GM23338 (cell line): ENCODE results near the gene GPRC5B. TPM values are rescaled to one million over a fixed set of nuclear protein-coding genes. Genes with fewer than 3 reads are reported as not detected.

Experiments
- ATAC-seq: fragments of 200-7000 bp; cut with Tn5 transposase; 3 replicates; pipeline ENCODE4 v1.9.1; 2020
- DNase-seq: peaks from one replicate; pipeline ENCODE4 v3.0.0-alpha.2; 2015; ENCODE audit warnings: low spot score
- H2AFZ ChIP-seq: fragments of 200-600 bp; sonication (generic); 2 replicates; pipeline ENCODE4 v1.8.0; 2016; ENCODE audit warnings: antibody characterized with exemption, mild to moderate bottlenecking, moderate library complexity
- H3F3A ChIP-seq: fragments of 200-600 bp; sonication (generic); replicated peaks from 2 replicates; pipeline ENCODE4 v1.8.0; 2017; ENCODE audit warnings: antibody characterized with exemption, mixed run types, low read depth
- H3K27ac ChIP-seq: fragments of 200-600 bp; sonication (generic); 2 replicates; pipeline ENCODE4 v1.6.1; 2016; ENCODE audit warnings: low read depth
- H3K27me3 ChIP-seq: fragments of 200-600 bp; sonication (generic); 2 replicates; pipeline ENCODE4 v1.8.0; 2016; ENCODE audit warnings: mild to moderate bottlenecking, mixed run types, moderate library complexity; ENCODE audit not compliant: insufficient read depth
- H3K36me3 ChIP-seq: fragments of 200-600 bp; sonication (generic); 2 replicates; pipeline ENCODE4 v1.8.0; 2016; ENCODE audit warnings: mild to moderate bottlenecking; ENCODE audit not compliant: insufficient read depth
- H3K4me1 ChIP-seq: fragments of 200-600 bp; sonication (generic); 2 replicates; pipeline ENCODE4 v1.8.0; 2016; ENCODE audit warnings: mild to moderate bottlenecking, moderate library complexity; ENCODE audit not compliant: insufficient read depth
- H3K4me2 ChIP-seq: fragments of 200-600 bp; sonication (generic); 2 replicates; pipeline ENCODE4 v1.7.1; 2017; ENCODE audit warnings: mixed run types
- H3K4me3 ChIP-seq: fragments of 200-600 bp; sonication (generic); 2 replicates; pipeline ENCODE4 v1.6.1; 2016; ENCODE audit warnings: mixed run types
- H3K79me2 ChIP-seq: fragments of 200-600 bp; sonication (generic); replicated peaks from 2 replicates; pipeline ENCODE4 v1.8.0; 2017; ENCODE audit warnings: mild to moderate bottlenecking; ENCODE audit not compliant: insufficient read depth
- H3K9me2 ChIP-seq: fragments of 200-600 bp; sonication (generic); 2 replicates; pipeline ENCODE4 v1.8.0; 2017; ENCODE audit not compliant: insufficient read depth
- H4K20me1 ChIP-seq: fragments of 200-600 bp; sonication (generic); replicated peaks from 2 replicates; pipeline ENCODE4 v1.8.0; 2017; ENCODE audit warnings: mild to moderate bottlenecking; ENCODE audit not compliant: insufficient read depth
- H3K27ac Mint-ChIP-seq: 2 replicates; pipeline ENCODE4 v1.8.0; 2020; ENCODE audit warnings: inconsistent platforms, mild to moderate bottlenecking, moderate library complexity, mixed read lengths
- H3K27me3 Mint-ChIP-seq: 3 replicates; pipeline ENCODE4 v1.8.0; 2022; ENCODE audit warnings: low read depth, mild to moderate bottlenecking, moderate library complexity, mixed read lengths, inconsistent platforms; ENCODE audit not compliant: insufficient read depth, poor library complexity
- H3K36me3 Mint-ChIP-seq: 3 replicates; pipeline ENCODE4 v1.8.0; 2021; ENCODE audit warnings: low read depth, mild to moderate bottlenecking, inconsistent platforms, moderate library complexity, mixed read lengths
- H3K4me1 Mint-ChIP-seq: 3 replicates; pipeline ENCODE4 v1.8.0; 2020; ENCODE audit warnings: mild to moderate bottlenecking, inconsistent platforms, mixed read lengths
- H3K4me3 Mint-ChIP-seq: 3 replicates; pipeline ENCODE4 v1.8.0; 2021; ENCODE audit warnings: moderate library complexity, mild to moderate bottlenecking, inconsistent platforms, mixed read lengths
- H3K9me3 Mint-ChIP-seq: 3 replicates; pipeline ENCODE4 v1.8.0; 2020; ENCODE audit warnings: moderate library complexity, mild to moderate bottlenecking, inconsistent platforms, mixed read lengths
- EZH2 ChIP-seq: fragments of 200-600 bp; sonication (generic); IDR thresholded peaks from one replicate; pipeline ENCODE4 v1.8.0; 2017; ENCODE audit warnings: antibody characterized with exemption, mild to moderate bottlenecking, low read depth; ENCODE audit not compliant: unreplicated experiment
- EZH2phosphoT487 ChIP-seq: fragments of 200-600 bp; sonication (generic); IDR thresholded peaks from one replicate; pipeline ENCODE4 v1.8.1; 2018; ENCODE audit warnings: antibody characterized with exemption; ENCODE audit not compliant: unreplicated experiment
- JUNB ChIP-seq: IDR thresholded peaks from one replicate; pipeline ENCODE4 v1.6.1; 2016; ENCODE audit warnings: antibody characterized with exemption; ENCODE audit not compliant: unreplicated experiment
- POLR2AphosphoS5 ChIP-seq: IDR thresholded peaks from 2 replicates; pipeline ENCODE4 v1.6.1; 2016; ENCODE audit warnings: antibody characterized with exemption, low read depth
- STAT1 ChIP-seq: IDR thresholded peaks from one replicate; pipeline ENCODE4 v1.6.1; 2016; ENCODE audit warnings: antibody characterized with exemption; ENCODE audit not compliant: unreplicated experiment
- ZNF331 ChIP-seq: fragments of 250-450 bp; sonication (Bioruptor Pico); IDR thresholded peaks from 2 replicates; pipeline ENCODE4 v1.5.0; 2020; ENCODE audit warnings: low read depth, mild to moderate bottlenecking, moderate library complexity
- polyA plus RNA-seq: library from polyadenylated mRNA; unstranded; fragments of >200 nt; fragmentation: Nextera tagmentation; extraction: Ambion mirVana; gene quantifications from 2 replicates; pipeline ENCODE4 v1.2.1, GENCODE V29; 2016
- total RNA-seq: library from RNA; depleted of rRNA; stranded (reverse); fragments of >200 nt; shearing (Covaris generic); gene quantifications from 2 replicates; pipeline ENCODE4 v1.2.3, GENCODE V29; 2014
- TF ChIP-seq, protein P1 (sequence below), 2 experiments: fragments of 200-600 bp in 1 of 2; sonication (generic) in 1 of 2; conservative IDR thresholded peaks; 2 replicates each; pipeline versions ENCODE4 v1.5.1 to v1.6.1; 2016 to 2017; ENCODE audit warnings: antibody characterized with exemption in 2 of 2, low read depth in 2 of 2, mild to moderate bottlenecking in 2 of 2, moderate library complexity in 1 of 2
- TF ChIP-seq, protein P2 (sequence below): IDR thresholded peaks from 2 replicates; pipeline ENCODE4 v1.6.1; 2016; ENCODE audit warnings: antibody characterized with exemption
- TF ChIP-seq, protein P3 (sequence below): fragments of 250-450 bp; sonication (Bioruptor Pico); IDR thresholded peaks from 2 replicates; pipeline ENCODE4 v1.5.0; 2020; ENCODE audit warnings: mild to moderate bottlenecking, moderate library complexity

Gene GPRC5B
- total and polyA plus RNA-seq, 2 experiments from 2014 or later = 70.9 to 82.5 TPM

DNA sequence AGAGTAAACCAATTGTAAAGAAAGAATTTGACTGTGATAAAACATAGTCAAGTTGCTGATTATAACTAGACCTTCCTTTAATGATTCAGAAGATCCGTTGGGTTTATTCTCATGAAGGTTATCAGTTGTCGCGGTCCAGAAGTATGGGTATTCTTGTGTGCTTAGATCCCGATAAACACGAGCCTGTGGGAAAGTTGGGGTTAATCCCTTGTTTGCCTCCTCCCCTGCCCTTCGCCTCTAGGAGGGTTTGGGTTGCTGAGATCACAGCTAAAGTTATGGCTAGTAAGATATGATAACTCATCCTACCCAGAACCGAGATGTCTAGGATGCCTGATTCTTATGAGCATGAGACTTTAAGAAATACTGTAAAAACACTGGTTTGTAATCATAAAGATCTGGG is 66.8 kb downstream of the GPRC5B start:
- Histone ChIP-seq H2AFZ (no peak overlapping the region), H3K79me2 (no peaks in the 10 kb centered on the region), H3K4me2 (no peak overlapping the region), H3F3A (0 out of 2 replicates have a peak, but pooled peaks cover 2% of the 10 kb centered on the region), H3K36me3 (no peaks in the 10 kb centered on the region), H3K27me3 (no peaks in the 10 kb centered on the region), H4K20me1 (no peaks in the 10 kb centered on the region), H3K27ac (no peak overlapping the region), H3K4me3 (no peak overlapping the region), H3K4me1 (no peaks in the 10 kb centered on the region), H3K9me2 (no peaks in the 10 kb centered on the region)
- H3K4me1 Mint-ChIP-seq = no peaks in the 10 kb centered on the region
- TF ChIP-seq, protein P1, sequence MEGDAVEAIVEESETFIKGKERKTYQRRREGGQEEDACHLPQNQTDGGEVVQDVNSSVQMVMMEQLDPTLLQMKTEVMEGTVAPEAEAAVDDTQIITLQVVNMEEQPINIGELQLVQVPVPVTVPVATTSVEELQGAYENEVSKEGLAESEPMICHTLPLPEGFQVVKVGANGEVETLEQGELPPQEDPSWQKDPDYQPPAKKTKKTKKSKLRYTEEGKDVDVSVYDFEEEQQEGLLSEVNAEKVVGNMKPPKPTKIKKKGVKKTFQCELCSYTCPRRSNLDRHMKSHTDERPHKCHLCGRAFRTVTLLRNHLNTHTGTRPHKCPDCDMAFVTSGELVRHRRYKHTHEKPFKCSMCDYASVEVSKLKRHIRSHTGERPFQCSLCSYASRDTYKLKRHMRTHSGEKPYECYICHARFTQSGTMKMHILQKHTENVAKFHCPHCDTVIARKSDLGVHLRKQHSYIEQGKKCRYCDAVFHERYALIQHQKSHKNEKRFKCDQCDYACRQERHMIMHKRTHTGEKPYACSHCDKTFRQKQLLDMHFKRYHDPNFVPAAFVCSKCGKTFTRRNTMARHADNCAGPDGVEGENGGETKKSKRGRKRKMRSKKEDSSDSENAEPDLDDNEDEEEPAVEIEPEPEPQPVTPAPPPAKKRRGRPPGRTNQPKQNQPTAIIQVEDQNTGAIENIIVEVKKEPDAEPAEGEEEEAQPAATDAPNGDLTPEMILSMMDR (conservative IDR thresholded peaks at IDR 0.05; ENCODE audit: low read depth in 2 of 2) = no peak
- TF ChIP-seq POLR2AphosphoS5 (no peak), ZNF331 (CRISPR knock-in tag) (no peak), EZH2phosphoT487 (no peak), EZH2 (no peak), JUNB (no peak), STAT1 (no peak)
- TF ChIP-seq, protein P2, sequence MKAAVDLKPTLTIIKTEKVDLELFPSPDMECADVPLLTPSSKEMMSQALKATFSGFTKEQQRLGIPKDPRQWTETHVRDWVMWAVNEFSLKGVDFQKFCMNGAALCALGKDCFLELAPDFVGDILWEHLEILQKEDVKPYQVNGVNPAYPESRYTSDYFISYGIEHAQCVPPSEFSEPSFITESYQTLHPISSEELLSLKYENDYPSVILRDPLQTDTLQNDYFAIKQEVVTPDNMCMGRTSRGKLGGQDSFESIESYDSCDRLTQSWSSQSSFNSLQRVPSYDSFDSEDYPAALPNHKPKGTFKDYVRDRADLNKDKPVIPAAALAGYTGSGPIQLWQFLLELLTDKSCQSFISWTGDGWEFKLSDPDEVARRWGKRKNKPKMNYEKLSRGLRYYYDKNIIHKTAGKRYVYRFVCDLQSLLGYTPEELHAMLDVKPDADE = no peak
- TF ChIP-seq, protein P3, sequence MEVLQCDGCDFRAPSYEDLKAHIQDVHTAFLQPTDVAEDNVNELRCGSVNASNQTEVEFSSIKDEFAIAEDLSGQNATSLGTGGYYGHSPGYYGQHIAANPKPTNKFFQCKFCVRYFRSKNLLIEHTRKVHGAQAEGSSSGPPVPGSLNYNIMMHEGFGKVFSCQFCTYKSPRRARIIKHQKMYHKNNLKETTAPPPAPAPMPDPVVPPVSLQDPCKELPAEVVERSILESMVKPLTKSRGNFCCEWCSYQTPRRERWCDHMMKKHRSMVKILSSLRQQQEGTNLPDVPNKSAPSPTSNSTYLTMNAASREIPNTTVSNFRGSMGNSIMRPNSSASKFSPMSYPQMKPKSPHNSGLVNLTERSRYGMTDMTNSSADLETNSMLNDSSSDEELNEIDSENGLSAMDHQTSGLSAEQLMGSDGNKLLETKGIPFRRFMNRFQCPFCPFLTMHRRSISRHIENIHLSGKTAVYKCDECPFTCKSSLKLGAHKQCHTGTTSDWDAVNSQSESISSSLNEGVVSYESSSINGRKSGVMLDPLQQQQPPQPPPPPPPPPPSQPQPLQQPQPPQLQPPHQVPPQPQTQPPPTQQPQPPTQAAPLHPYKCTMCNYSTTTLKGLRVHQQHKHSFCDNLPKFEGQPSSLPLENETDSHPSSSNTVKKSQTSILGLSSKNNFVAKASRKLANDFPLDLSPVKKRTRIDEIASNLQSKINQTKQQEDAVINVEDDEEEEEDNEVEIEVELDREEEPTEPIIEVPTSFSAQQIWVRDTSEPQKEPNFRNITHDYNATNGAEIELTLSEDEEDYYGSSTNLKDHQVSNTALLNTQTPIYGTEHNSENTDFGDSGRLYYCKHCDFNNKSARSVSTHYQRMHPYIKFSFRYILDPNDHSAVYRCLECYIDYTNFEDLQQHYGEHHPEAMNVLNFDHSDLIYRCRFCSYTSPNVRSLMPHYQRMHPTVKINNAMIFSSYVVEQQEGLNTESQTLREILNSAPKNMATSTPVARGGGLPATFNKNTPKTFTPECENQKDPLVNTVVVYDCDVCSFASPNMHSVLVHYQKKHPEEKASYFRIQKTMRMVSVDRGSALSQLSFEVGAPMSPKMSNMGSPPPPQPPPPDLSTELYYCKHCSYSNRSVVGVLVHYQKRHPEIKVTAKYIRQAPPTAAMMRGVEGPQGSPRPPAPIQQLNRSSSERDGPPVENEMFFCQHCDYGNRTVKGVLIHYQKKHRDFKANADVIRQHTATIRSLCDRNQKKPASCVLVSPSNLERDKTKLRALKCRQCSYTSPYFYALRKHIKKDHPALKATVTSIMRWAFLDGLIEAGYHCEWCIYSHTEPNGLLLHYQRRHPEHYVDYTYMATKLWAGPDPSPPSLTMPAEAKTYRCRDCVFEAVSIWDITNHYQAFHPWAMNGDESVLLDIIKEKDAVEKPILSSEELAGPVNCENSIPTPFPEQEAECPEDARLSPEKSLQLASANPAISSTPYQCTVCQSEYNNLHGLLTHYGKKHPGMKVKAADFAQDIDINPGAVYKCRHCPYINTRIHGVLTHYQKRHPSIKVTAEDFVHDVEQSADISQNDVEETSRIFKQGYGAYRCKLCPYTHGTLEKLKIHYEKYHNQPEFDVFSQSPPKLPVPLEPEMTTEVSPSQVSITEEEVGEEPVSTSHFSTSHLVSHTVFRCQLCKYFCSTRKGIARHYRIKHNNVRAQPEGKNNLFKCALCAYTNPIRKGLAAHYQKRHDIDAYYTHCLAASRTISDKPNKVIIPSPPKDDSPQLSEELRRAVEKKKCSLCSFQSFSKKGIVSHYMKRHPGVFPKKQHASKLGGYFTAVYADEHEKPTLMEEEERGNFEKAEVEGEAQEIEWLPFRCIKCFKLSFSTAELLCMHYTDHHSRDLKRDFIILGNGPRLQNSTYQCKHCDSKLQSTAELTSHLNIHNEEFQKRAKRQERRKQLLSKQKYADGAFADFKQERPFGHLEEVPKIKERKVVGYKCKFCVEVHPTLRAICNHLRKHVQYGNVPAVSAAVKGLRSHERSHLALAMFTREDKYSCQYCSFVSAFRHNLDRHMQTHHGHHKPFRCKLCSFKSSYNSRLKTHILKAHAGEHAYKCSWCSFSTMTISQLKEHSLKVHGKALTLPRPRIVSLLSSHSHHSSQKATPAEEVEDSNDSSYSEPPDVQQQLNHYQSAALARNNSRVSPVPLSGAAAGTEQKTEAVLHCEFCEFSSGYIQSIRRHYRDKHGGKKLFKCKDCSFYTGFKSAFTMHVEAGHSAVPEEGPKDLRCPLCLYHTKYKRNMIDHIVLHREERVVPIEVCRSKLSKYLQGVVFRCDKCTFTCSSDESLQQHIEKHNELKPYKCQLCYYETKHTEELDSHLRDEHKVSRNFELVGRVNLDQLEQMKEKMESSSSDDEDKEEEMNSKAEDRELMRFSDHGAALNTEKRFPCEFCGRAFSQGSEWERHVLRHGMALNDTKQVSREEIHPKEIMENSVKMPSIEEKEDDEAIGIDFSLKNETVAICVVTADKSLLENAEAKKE (CRISPR knock-in tag) = no peak
- H3K9me3 Mint-ChIP-seq = peaks cover 7% of the 10 kb centered on the region
- no peak for DNase-seq
- peaks cover 7% of the 10 kb centered on the region; the same call in 2 of the 3 replicates for H3K36me3 Mint-ChIP-seq
- ATAC-seq = no peak
- no peak overlapping the region for H3K4me3 Mint-ChIP-seq
- H3K27ac Mint-ChIP-seq = no peak overlapping the region
- peaks cover 5% of the 10 kb centered on the region for H3K27me3 Mint-ChIP-seq
